DOHH2 (cell line): ENCODE results near the gene ELAC1.

Experiments
- H3F3A ChIP-seq: fragments of 200-600 bp; sonication (generic), shearing (Covaris generic); 2 replicates; pipeline ENCODE4 v1.6.0; 2016; ENCODE audit warnings: antibody characterized with exemption, mild to moderate bottlenecking; ENCODE audit not compliant: control insufficient read depth, insufficient read depth
- H3K27ac ChIP-seq: fragments of 200-600 bp; sonication (generic); 2 replicates; pipeline ENCODE4 v1.5.1; 2014; ENCODE audit warnings: low read depth, mild to moderate bottlenecking, low read length, moderate library complexity
- H3K27me3 ChIP-seq: fragments of 200-600 bp; sonication (generic); 2 replicates; pipeline ENCODE4 v1.6.1; 2014; ENCODE audit warnings: mild to moderate bottlenecking, low read length, mixed read lengths; ENCODE audit not compliant: control insufficient read depth
- H3K36me3 ChIP-seq: fragments of 200-600 bp; sonication (generic); 2 replicates; pipeline ENCODE4 v1.6.1; 2014; ENCODE audit warnings: mild to moderate bottlenecking, low read length, moderate library complexity, mixed read lengths; ENCODE audit not compliant: control insufficient read depth
- H3K4me1 ChIP-seq: fragments of 200-600 bp; sonication (generic); 2 replicates; pipeline ENCODE4 v1.6.1; 2014; ENCODE audit warnings: mild to moderate bottlenecking, low read length, mixed read lengths; ENCODE audit not compliant: control insufficient read depth
- H3K4me2 ChIP-seq: fragments of 200-600 bp; sonication (generic); 2 replicates; pipeline ENCODE4 v1.6.0; 2014; ENCODE audit warnings: mild to moderate bottlenecking, low read length, moderate library complexity
- H3K4me3 ChIP-seq: fragments of 200-600 bp; sonication (generic); 2 replicates; pipeline ENCODE4 v1.5.1; 2014; ENCODE audit warnings: mild to moderate bottlenecking, low read length, mixed read lengths
- H3K79me2 ChIP-seq: fragments of 200-600 bp; sonication (generic); 2 replicates; pipeline ENCODE4 v1.6.1; 2014; ENCODE audit warnings: mild to moderate bottlenecking, low read length, mixed read lengths; ENCODE audit not compliant: control insufficient read depth
- H3K9me2 ChIP-seq: fragments of 200-600 bp; sonication (generic); replicated peaks from 2 replicates; pipeline ENCODE4 v1.6.1; 2014; ENCODE audit warnings: mild to moderate bottlenecking, low read length, mixed read lengths; ENCODE audit not compliant: control insufficient read depth
- H3K9me3 ChIP-seq: fragments of 200-600 bp; sonication (generic); 2 replicates; pipeline ENCODE4 v1.6.1; 2014; ENCODE audit warnings: antibody characterized with exemption, low read length, mixed read lengths; ENCODE audit not compliant: control insufficient read depth, insufficient read depth
- H4K20me1 ChIP-seq: fragments of 200-600 bp; sonication (generic); 2 replicates; pipeline ENCODE4 v1.6.0; 2014; ENCODE audit warnings: low read depth, mild to moderate bottlenecking, antibody characterized with exemption, low read length, moderate library complexity; ENCODE audit not compliant: control insufficient read depth, insufficient read depth
- EZH2phosphoT487 ChIP-seq: fragments of 200-600 bp; sonication (generic); IDR thresholded peaks from 2 replicates; pipeline ENCODE4 v1.6.1; 2017; ENCODE audit warnings: borderline replicate concordance, mild to moderate bottlenecking, antibody characterized with exemption, low read length, moderate library complexity, mixed read lengths
- TF ChIP-seq, protein P1 (sequence below): fragments of 200-600 bp; sonication (generic); IDR thresholded peaks from one replicate; pipeline ENCODE4 v1.5.1; 2014; ENCODE audit warnings: antibody characterized with exemption, mild to moderate bottlenecking, low read depth, low read length; ENCODE audit not compliant: poor library complexity, severe bottlenecking

Gene ELAC1

DNA sequence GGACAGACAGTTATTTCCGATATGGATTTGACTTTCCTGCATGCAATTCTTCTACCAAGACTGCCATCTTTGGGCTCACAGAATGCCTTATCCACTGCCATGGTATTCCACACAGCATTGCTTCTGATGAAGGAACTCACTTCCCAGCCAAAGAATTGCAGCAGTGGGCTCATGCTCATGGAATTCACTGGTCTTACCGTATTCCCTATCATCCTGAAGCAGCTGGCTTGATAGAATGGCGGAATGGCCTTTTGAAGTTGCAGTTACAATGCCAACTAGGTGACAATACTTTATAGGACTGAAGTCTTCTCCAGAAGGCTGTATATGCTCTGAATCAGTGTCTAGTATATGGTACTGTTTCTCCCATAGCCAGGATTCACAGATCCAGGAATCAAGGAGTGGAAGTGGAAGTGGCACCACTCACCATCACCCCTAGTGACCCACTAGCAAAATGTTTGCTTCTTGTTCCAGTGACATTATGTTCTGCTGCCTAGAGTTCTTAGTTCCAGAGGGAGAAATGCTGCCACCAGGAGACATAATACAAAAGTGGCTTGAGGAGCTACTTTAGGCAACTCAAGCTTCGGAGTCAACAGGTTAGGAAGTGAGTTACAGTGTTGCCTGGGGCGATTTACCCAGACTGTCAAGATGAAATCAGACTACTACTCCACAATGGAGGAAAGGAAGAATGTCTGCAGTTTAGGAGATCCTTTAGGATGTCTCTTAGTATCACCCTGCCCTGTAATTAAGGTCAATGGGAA is 38.4 kb downstream of the ELAC1 start:
- no peaks in the 10 kb centered on the region for H3K9me2 ChIP-seq
- no peak overlapping the region for H3K27ac ChIP-seq
- H3K79me2 ChIP-seq: no peaks in the 10 kb centered on the region
- H3K4me3 ChIP-seq: no peak overlapping the region
- no peaks in the 10 kb centered on the region for H3K27me3 ChIP-seq
- H3F3A ChIP-seq: no peaks in the 10 kb centered on the region
- H3K4me2 ChIP-seq: no peak overlapping the region
- H3K36me3 ChIP-seq: no peaks in the 10 kb centered on the region
- H3K9me3 ChIP-seq: no peaks in the 10 kb centered on the region
- TF ChIP-seq, protein P1, sequence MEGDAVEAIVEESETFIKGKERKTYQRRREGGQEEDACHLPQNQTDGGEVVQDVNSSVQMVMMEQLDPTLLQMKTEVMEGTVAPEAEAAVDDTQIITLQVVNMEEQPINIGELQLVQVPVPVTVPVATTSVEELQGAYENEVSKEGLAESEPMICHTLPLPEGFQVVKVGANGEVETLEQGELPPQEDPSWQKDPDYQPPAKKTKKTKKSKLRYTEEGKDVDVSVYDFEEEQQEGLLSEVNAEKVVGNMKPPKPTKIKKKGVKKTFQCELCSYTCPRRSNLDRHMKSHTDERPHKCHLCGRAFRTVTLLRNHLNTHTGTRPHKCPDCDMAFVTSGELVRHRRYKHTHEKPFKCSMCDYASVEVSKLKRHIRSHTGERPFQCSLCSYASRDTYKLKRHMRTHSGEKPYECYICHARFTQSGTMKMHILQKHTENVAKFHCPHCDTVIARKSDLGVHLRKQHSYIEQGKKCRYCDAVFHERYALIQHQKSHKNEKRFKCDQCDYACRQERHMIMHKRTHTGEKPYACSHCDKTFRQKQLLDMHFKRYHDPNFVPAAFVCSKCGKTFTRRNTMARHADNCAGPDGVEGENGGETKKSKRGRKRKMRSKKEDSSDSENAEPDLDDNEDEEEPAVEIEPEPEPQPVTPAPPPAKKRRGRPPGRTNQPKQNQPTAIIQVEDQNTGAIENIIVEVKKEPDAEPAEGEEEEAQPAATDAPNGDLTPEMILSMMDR: no peak
- no peak for TF ChIP-seq EZH2phosphoT487
- peaks cover 3% of the 10 kb centered on the region; the same call in 1 of the 2 replicates for H3K4me1 ChIP-seq
- H4K20me1 ChIP-seq: no peaks in the 10 kb centered on the region

GRCh38 chr18:51006948-51007789 is 39.3 kb downstream of the ELAC1 start:
- Histone ChIP-seq H3K4me3 (no peak overlapping the region), H3K9me3 (no peaks in the 10 kb centered on the region), H3K9me2 (no peaks in the 10 kb centered on the region), H3F3A (no peaks in the 10 kb centered on the region), H3K79me2 (no peaks in the 10 kb centered on the region), H3K27me3 (no peaks in the 10 kb centered on the region), H3K36me3 (no peaks in the 10 kb centered on the region), H3K27ac (no peak overlapping the region), H3K4me1 (peaks cover 3% of the 10 kb centered on the region; the same call in 1 of the 2 replicates), H3K4me2 (no peak overlapping the region), H4K20me1 (no peaks in the 10 kb centered on the region)
- TF ChIP-seq EZH2phosphoT487: no peak

- TF ChIP-seq EZH2phosphoT487: no peak
- TF ChIP-seq, protein P1: no peak
- no peaks in the 10 kb centered on the region for H3K9me2 ChIP-seq
- no peak overlapping the region for H3K4me2 ChIP-seq
- H3F3A ChIP-seq: no peaks in the 10 kb centered on the region
- H3K27me3 ChIP-seq: no peaks in the 10 kb centered on the region
- H4K20me1 ChIP-seq: no peaks in the 10 kb centered on the region
- H3K36me3 ChIP-seq: no peaks in the 10 kb centered on the region
- H3K9me3 ChIP-seq: no peaks in the 10 kb centered on the region
- no peak overlapping the region for H3K27ac ChIP-seq
- H3K4me3 ChIP-seq: no peak overlapping the region
- peaks cover 3% of the 10 kb centered on the region; the same call in 1 of the 2 replicates for H3K4me1 ChIP-seq
- H3K79me2 ChIP-seq: no peaks in the 10 kb centered on the region
Observed at GRCh38 chr18:51007790-51008139, 39.9 kb downstream of the ELAC1 start.

- Histone ChIP-seq H3K27me3 (no peaks in the 10 kb centered on the region), H4K20me1 (no peaks in the 10 kb centered on the region), H3K9me2 (no peaks in the 10 kb centered on the region), H3K36me3 (no peaks in the 10 kb centered on the region), H3K9me3 (no peaks in the 10 kb centered on the region), H3F3A (no peaks in the 10 kb centered on the region), H3K79me2 (no peaks in the 10 kb centered on the region), H3K27ac (no peak overlapping the region), H3K4me3 (no peak overlapping the region), H3K4me2 (no peak overlapping the region), H3K4me1 (peaks cover 3% of the 10 kb centered on the region; the same call in 1 of the 2 replicates)
- no peak for TF ChIP-seq EZH2phosphoT487
- TF ChIP-seq, protein P1: no peak
Observed at GRCh38 chr18:51009072-51009471, 41.2 kb downstream of the ELAC1 start.
